Activated gamma-delta T cell treated with Interleukin-2 at 50 U/mL for 16 hours (primary cell): ENCODE results near the gene RHOU.
"Not testable (repeated sequence)": the region's sequence is repeated elsewhere in the genome, so short reads cannot be mapped to it uniquely, and the experiment has no call there.

Experiments
- DNase-seq: peaks from one replicate; pipeline ENCODE4 v3.0.0-alpha.2; 2020

Gene RHOU

GRCh38 chr1:228734881-228735801, at the start of gene RHOU:
Gene RHOU, plus strand, starts transcription at chr1:228735479. Its CDS starts 264 bp downstream, at chr1:228735743.
- peak; percentile 54 for DNase-seq

- DNase-seq: no peak
These were observed 47.7 kb upstream of the RHOU start for GRCh38 chr1:228687587-228687986.

- no peak for DNase-seq
These were observed 46.0 kb upstream of the RHOU start for GRCh38 chr1:228689255-228689654.

DNA sequence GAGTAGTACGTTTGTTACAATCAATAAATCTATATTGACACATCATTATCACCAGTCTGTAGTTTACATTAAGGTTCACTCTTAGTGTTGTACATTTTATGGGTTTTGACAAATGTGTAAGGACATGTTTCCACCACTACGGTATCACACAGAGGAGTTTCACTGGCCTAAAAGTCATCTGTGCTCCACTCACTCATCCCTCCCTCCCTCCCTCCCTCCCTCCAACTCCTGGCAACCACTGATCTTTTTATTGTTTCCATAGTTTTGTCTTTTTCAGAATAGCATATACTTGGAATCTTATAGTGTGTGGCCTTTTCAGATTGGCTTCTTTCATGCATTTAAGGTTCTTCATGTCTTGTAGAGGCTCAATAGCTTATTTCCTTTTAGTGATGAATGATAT, 44.1 kb upstream of the RHOU start:
- no peak for DNase-seq

DNA sequence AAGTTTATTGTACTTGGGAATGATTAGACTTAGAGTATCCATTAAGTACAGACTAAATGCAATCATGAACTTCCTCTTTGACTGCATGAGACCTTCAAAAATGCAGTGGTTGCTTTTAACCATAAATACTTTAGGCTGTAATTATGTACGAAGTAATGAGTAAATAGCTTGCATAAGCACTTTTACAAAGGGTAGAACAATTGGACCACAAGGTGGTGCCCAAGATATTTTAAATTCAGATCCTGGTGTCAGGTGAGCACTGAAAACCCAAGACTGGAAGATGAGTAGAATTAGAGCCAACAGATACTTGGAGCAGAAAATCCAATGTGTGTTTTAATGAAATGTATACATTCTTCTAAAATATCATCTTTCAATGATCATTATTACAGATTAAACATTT, 43.4 kb upstream of the RHOU start:
- peak; percentile 21 for DNase-seq

GRCh38 chr1:228694447-228694846, 40.8 kb upstream of the RHOU start:
- not testable (repeated sequence) for DNase-seq

DNA sequence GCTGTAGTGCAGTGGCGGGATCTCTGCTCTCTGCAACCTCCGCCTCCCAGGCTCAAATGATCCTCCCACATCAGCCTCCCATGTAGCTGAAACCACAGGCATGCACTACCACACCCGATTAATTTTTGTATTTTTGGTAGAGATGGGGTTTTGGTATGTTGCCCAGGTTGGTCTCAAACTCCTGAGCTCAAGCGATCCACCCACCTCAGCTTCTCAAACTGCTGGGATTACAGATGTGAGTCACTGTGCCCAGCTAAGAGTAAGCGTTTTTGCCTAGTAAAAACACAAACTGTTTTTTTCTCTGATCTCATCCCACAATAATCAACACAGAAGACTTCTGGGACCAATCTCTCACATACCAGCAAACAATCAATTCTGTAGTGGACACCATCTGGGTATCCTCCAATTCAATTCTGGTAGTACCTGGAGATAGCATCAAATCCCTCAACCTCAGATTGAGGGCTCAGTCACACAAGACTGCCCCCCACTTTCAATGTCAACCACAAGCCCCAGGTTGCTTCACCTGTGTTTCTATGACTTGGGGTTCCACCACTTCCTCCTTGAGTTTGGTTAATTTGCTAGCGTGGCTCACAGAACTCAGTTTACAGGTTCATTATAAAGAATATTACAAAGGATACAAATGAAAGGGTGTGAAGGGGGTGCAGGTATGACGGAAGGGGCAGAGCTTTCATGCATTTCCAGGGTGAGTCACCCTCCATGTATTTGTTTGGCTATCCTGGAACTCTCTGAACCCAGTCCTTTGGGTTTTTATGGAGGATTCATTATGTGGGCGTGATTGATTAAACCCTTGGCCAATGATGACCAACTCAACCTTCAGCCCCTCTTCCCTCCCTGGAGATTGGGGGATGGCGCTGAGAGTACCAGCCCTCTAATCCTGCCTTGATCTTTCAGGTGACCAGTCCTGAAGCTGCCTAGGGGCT, 40.0 kb upstream of the RHOU start:
- DNase-seq: peak; percentile 5

DNA sequence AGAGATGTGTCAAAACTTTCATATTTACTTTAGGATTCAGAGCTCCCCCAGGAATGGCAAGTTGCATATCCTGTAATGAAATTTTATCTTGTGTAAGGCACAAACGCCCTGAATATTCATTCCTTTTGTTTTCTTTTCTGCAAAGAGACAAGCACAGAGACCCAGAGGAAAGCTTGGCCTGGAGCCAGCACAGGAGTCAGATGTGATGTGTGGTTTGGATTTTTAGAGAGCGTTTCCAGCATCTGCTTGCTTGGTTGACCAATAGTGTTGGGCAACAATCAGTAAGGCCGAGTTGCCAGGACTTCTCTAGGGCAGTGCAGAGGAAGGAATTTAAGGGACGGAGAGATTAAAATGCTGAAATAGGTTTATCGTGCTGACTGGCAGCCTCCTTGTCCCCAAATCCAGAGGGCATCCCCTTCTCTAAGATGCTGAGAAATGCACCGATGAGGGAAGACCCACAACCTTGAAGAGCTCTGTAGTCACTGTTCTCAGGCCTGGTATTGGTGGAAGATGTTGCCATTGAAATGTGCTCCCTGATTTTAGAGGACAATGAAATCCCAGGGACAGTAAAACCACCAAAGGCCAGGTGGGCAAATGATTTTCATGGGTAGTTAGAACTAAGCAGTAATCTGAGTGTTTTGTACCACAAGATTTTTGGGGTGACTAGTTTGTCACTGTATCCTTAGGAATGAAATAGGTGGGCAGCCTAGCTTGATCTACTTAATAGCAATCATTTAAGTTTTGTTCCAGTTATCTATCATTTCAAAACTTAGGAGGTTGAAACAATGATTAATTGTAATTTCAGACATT, 37.9 kb upstream of the RHOU start:
- DNase-seq: no peak

DNA sequence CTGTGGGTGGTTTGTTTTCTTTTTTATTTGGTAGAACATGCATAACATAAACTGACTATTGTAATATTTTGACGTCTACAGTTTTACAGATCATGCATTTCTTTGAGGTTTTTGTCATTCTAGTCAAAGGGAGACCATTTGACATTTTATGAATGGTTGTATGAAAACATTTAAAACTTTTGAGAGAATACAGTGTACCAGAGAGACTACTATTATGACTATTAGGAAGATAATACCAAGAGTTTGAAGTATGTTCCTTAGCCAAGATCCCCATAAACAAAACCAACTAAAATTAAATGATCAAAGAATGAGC, 37.3 kb upstream of the RHOU start:
- DNase-seq: no peak

GRCh38 chr1:228702433-228702832, 32.8 kb upstream of the RHOU start:
- no peak for DNase-seq

DNA sequence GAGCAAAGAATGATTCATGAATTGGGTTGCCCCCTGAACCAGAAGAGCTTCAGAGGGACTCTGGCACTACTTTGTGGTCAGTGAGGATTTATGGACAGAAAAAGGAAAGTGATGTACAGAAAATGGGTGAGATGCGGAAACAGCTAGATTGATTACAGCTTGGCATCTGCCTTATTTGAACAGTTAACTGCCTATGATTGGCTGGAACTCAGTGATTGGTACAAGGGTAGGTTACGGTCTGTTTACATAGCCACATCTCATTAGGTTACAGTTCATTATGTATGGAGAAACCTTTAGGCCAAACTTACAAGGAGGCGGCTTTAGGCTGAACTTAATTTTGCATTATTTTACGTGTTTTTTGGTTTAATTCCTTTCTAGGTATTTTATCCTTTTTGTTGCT, 29.0 kb upstream of the RHOU start:
- no peak for DNase-seq

- DNase-seq: no peak
These were observed 18.2 kb upstream of the RHOU start for GRCh38 chr1:228717081-228717480.

- no peak for DNase-seq
These were observed 13.9 kb upstream of the RHOU start for GRCh38 chr1:228721407-228721806.

DNA sequence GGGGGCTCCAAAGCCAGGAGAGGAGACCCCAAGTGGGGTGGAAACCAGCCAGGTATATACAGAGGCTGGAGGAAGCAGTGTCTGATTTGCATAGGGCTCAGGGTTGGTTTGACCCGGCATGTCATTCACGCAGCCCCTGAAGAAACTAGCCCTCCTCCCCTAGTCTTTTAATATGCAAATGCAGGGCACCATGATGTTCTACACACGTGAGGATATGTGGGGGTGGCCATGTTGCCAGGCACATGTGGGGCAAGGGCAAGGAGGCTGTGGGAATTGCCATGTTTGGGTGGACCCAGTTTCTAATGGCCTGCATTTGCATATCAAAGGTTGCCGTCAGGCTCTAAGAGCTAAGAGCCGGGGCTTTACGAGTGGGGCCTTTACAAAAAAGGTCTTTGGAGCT, 12.0 kb upstream of the RHOU start:
- no peak for DNase-seq

GRCh38 chr1:228723921-228724320, 11.4 kb upstream of the RHOU start:
- DNase-seq: no peak

DNA sequence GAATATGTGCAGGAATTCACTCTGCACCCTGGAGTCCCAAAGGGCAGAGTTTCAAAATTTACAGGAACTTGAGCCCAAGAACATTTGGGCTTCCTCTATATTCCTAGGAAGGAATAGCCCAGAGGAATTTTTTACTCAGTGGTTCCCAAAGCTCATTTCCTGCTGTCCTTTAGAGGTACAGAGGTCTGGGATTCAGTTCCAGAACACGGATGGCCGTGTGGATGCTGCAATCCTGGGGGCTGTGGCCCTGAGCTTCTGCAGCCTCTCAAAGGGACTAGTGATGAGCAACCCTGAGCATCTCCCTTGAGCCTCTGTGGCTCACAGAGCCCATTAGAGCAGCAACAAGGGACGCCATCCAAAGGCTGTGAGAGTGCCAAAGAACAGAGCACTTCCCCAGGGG, 10.1 kb upstream of the RHOU start:
- no peak for DNase-seq

DNA sequence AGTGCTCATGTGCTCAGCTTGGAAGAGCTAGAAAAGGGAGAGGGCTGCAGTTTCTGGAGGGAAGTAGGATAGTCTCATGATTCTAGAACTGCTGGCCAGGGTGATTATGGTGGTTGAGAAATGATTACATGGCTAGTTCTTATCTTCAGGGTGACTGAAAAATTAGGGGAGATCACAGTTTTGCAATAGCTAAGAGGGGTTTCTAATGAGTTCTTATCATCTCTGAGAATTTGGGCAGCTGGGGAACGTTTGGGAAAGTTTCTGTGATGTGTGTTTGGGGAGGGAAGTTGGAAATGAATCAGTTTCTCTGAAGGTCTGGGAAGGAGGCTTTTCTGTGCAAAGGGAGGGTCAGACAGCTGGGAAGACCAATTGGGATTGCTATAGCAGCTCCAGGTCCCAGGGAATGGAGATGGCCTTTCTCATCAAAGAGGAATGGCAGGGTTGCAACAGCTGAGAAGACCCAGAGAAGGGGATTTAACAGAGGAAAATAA, 7.6 kb upstream of the RHOU start:
- DNase-seq: no peak

DNA sequence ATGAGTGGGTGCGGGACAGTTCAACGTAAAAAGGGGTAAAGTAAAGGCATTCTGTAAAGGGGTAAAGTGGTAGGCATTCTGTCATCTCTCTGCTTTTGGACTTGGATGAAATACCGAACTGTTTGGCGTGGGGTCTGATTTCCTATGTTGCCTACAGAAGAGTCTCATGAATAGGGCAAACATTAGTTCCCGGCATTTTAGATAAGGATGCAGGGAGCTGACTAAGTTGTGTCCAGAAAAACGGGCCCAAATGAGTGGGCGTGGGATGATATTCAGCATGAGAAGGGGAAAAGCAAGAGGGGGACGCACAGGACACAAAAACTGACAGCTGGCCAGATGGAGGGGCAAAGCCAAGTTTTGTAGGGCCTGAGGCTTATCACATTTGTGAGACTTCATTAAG, 2.9 kb upstream of the RHOU start:
- DNase-seq: no peak

DNA sequence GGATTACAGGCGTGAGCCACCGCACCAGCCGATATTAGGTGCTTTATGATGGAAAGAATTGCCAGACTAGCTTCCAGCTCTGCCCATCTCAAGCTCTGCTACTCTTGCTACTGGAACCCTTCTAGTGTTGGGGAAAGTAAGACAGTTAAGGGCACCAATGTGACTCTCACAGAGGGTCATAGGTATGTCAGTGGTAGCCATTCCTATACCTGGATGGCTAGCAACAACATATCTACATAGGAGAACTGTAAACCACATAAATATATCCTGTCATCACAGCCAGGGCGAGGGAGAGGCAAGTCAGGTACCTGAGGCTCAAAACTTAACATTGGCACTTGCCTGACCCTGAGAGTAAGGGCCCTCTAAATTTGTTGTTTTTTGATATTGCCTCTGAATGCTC, 1.7 kb upstream of the RHOU start:
- DNase-seq: no peak

- DNase-seq: peak; percentile 16
These were observed 750 bp downstream of the RHOU start for GRCh38 chr1:228735871-228736586.

GRCh38 chr1:228736844-228737445, 1.7 kb downstream of the RHOU start:
- no peak for DNase-seq

DNA sequence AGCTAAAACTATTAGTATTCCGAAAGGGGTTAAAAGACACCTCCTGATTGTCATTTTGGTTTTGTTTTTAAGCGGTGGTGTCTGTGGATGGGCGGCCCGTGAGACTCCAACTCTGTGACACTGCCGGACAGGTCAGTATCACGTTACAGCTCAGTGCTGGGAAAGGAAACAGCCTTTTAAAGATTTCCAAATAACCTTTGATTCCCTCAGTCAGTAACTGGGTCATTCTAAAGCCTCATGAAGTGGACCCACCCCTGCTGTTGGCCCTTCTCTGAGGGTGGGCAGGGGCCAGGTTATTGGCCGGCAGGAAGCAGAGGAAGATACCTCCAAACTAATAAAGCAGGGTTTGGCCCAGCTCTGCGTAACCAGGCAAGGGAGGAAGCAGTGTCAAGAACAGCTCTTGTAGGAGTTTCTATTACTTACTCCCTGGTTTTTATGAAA, 2.3 kb downstream of the RHOU start:
- DNase-seq: no peak
